Activated CD4-positive, alpha-beta T cell treated with anti-CD3 and anti-CD28 coated beads for 36 hours (primary cell): ENCODE data around the gene FHIT. TPM values are rescaled to one million over a fixed set of nuclear protein-coding genes. Genes with fewer than 3 reads are reported as not detected.

ENCODE experiments used
- ATAC-seq: fragments of 200-7000 bp; cut with Tn5 transposase; one replicate; pipeline ENCODE4 v1.10.0; 2021; ENCODE audit warnings: mild to moderate bottlenecking, moderate library complexity
- CTCF ChIA-PET: fragments of 350-600 bp; sonication (Branson Sonifier 250); formaldehyde crosslinking; loops from one replicate; lab custom pipeline; 2021; ENCODE audit warnings: antibody characterized with exemption; lab: Charles Lee
- POLR2A ChIA-PET: fragments of 350-600 bp; sonication (Branson Sonifier 250); formaldehyde crosslinking; loops from one replicate; lab custom pipeline; 2021; ENCODE audit warnings: antibody characterized with exemption, inconsistent platforms; lab: Charles Lee
- DNase-seq: peaks from one replicate; pipeline ENCODE4 v3.0.0-alpha.2; 2020
- H3K27ac Mint-ChIP-seq: one replicate; pipeline ENCODE4 v1.8.0; 2021; ENCODE audit warnings: mixed read lengths
- H3K27me3 Mint-ChIP-seq: one replicate; pipeline ENCODE4 v1.8.0; 2021; ENCODE audit warnings: mixed read lengths
- H3K36me3 Mint-ChIP-seq: one replicate; pipeline ENCODE4 v1.8.0; 2021; ENCODE audit warnings: low read depth, mixed read lengths
- H3K4me1 Mint-ChIP-seq: one replicate; pipeline ENCODE4 v1.8.0; 2021; ENCODE audit warnings: mixed read lengths
- H3K4me3 Mint-ChIP-seq: one replicate; pipeline ENCODE4 v1.8.0; 2021; ENCODE audit warnings: mild to moderate bottlenecking, moderate library complexity, mixed read lengths
- H3K9me3 Mint-ChIP-seq: one replicate; pipeline ENCODE4 v1.8.0; 2021; ENCODE audit warnings: low read depth, mixed read lengths
- intact Hi-C, 2 experiments: fragments of 100-400 bp; cut with DNase I in 1 of 2; cut with micrococcal nuclease in 1 of 2; formaldehyde crosslinking; loops; one replicate each; pipeline versions ENCODE4 v1.14.2 to v1.15.1; 2022 to 2024; cut with DNase I, micrococcal nuclease
- total RNA-seq, 2 experiments: library from RNA; stranded (reverse); gene quantifications; one replicate each; pipeline ENCODE4 v1.2.3, GENCODE V29; 2021

Gene FHIT
- total RNA-seq, 2 experiments from 2014 or later: 10.2 to 13.1 TPM

GRCh38 chr3:60095516-60095915 lies 1155.7 kb downstream of the FHIT start:
- intact Hi-C loops: no loop called here
- no peaks in the 10 kb centered on the region for H3K9me3 Mint-ChIP-seq

GRCh38 chr3:60094392-60094947 lies 1156.8 kb downstream of the FHIT start:
- ATAC-seq: no peak
- Mint-ChIP-seq H3K9me3 (no peaks in the 10 kb centered on the region), H3K4me1 (peaks cover 29% of the 10 kb centered on the region), H3K4me3 (no peak overlapping the region), H3K36me3 (no peaks in the 10 kb centered on the region), H3K27me3 (no peaks in the 10 kb centered on the region), H3K27ac (no peak overlapping the region)
- ChIA-PET POLR2A (interaction anchor here (0.7 kb wide), 1 partner anchor 19 kb away, joined by 4 read pairs; no protein-coding TSS in a partner anchor), CTCF (interaction anchor here (1.0 to 1.4 kb wide), 3 partner anchors 14 to 34 kb away, joined by 3 to 4 read pairs (median 4); no protein-coding TSS in a partner anchor)
- peak; percentile 23 for DNase-seq
- intact Hi-C loops: no loop called here

More at GRCh38 chr3:60095516-60095915, 1155.7 kb downstream of the FHIT start:
- CTCF ChIA-PET: interaction anchor here (1.4 kb wide), 2 partner anchors 15 to 19 kb away, joined by 3 to 4 read pairs; no protein-coding TSS in a partner anchor
- no peak for ATAC-seq
- Mint-ChIP-seq H3K4me3 (no peak overlapping the region), H3K4me1 (peaks cover 25% of the 10 kb centered on the region), H3K36me3 (no peaks in the 10 kb centered on the region), H3K27ac (no peak overlapping the region), H3K27me3 (no peaks in the 10 kb centered on the region)
- POLR2A ChIA-PET: interaction anchor here (0.6 kb wide), 1 partner anchor 48 kb away, joined by 4 read pairs; no protein-coding TSS in a partner anchor
- no peak for DNase-seq

GRCh38 chr3:60090548-60090947 lies 1160.7 kb downstream of the FHIT start:
- H3K4me1 Mint-ChIP-seq: peaks cover 51% of the 10 kb centered on the region

GRCh38 chr3:60086811-60087210 lies 1164.4 kb downstream of the FHIT start:
- peaks cover 36% of the 10 kb centered on the region for H3K36me3 Mint-ChIP-seq
- intact Hi-C loops: loop anchor here in 1 of 2 experiments (2.0 to 10.0 kb wide), 3 partner anchors 278 to 1168 kb away; partner anchors contain the start of gene FHIT
- H3K9me3 Mint-ChIP-seq: peaks cover 26% of the 10 kb centered on the region
- ChIA-PET CTCF (interaction anchor here (0.8 kb wide), 1 partner anchor 22 kb away, joined by 4 read pairs; no protein-coding TSS in a partner anchor), POLR2A (no interaction called here)
- DNase-seq: peak; percentile 74
- H3K4me1 Mint-ChIP-seq: peaks cover 55% of the 10 kb centered on the region
- no peak overlapping the region for H3K4me3 Mint-ChIP-seq
- H3K27ac Mint-ChIP-seq: peak overlapping the region; percentile 84
- no peaks in the 10 kb centered on the region for H3K27me3 Mint-ChIP-seq
- peak; percentile 96 for ATAC-seq

More at GRCh38 chr3:60090548-60090947, 1160.7 kb downstream of the FHIT start:
- ATAC-seq (no peak), DNase-seq (no peak)
- Mint-ChIP-seq H3K4me3 (no peak overlapping the region), H3K9me3 (peaks cover 16% of the 10 kb centered on the region), H3K36me3 (peaks cover 19% of the 10 kb centered on the region), H3K27ac (no peak overlapping the region), H3K27me3 (no peaks in the 10 kb centered on the region)
- POLR2A ChIA-PET: no interaction called here
- CTCF ChIA-PET: no interaction called here
- intact Hi-C loops: no loop called here

GRCh38 chr3:60085649-60086048 lies 1165.6 kb downstream of the FHIT start:
- peaks cover 36% of the 10 kb centered on the region for H3K36me3 Mint-ChIP-seq
- CTCF ChIA-PET: no interaction called here

GRCh38 chr3:60081381-60082095 lies 1169.7 kb downstream of the FHIT start:
- Mint-ChIP-seq H3K4me1 (peaks cover 67% of the 10 kb centered on the region), H3K9me3 (peaks cover 19% of the 10 kb centered on the region), H3K36me3 (peaks cover 29% of the 10 kb centered on the region), H3K27ac (peak overlapping the region; percentile 88), H3K4me3 (peak overlapping the region; percentile 40), H3K27me3 (no peaks in the 10 kb centered on the region)
- intact Hi-C loops: loop anchor here (2.0 to 10.0 kb wide), 5 partner anchors 111 to 1173 kb away; partner anchors contain the start of gene FHIT (in 1 of the 2)
- DNase-seq (no peak), ATAC-seq (no peak)
- ChIA-PET POLR2A (no interaction called here), CTCF (no interaction called here)

More at GRCh38 chr3:60085649-60086048, 1165.6 kb downstream of the FHIT start:
- Mint-ChIP-seq H3K9me3 (peaks cover 26% of the 10 kb centered on the region), H3K27ac (peak overlapping the region; percentile 84), H3K4me1 (peaks cover 60% of the 10 kb centered on the region), H3K4me3 (no peak overlapping the region), H3K27me3 (no peaks in the 10 kb centered on the region)
- intact Hi-C loops: loop anchor here in 1 of 2 experiments (2.0 to 10.0 kb wide), 3 partner anchors 279 to 1169 kb away; partner anchors contain the start of gene FHIT
- POLR2A ChIA-PET: no interaction called here
- DNase-seq: no peak
- ATAC-seq: no peak

- Mint-ChIP-seq H3K27me3 (no peaks in the 10 kb centered on the region), H3K36me3 (peaks cover 20% of the 10 kb centered on the region), H3K27ac (peak overlapping the region; percentile 88), H3K4me1 (peaks cover 64% of the 10 kb centered on the region), H3K9me3 (peaks cover 12% of the 10 kb centered on the region), H3K4me3 (peak overlapping the region; percentile 54)
- ChIA-PET CTCF (interaction anchor here (0.6 to 1.2 kb wide), 2 partner anchors 14 to 16 kb away, joined by 3 read pairs; no protein-coding TSS in a partner anchor), POLR2A (interaction anchor here (0.6 kb wide), 1 partner anchor 63 kb away, joined by 3 read pairs; no protein-coding TSS in a partner anchor)
- ATAC-seq (peak; percentile 84), DNase-seq (peak; percentile 29)
- intact Hi-C loops: loop anchor here (1.0 to 10.0 kb wide), 11 partner anchors 27 to 1174 kb away; partner anchors contain the start of gene FHIT (in 1 of the 2)
Observed at GRCh38 chr3:60080648-60081047, 1170.6 kb downstream of the FHIT start.

GRCh38 chr3:60079076-60079475 lies 1172.2 kb downstream of the FHIT start:
- H3K4me1 Mint-ChIP-seq: peaks cover 71% of the 10 kb centered on the region
- no peaks in the 10 kb centered on the region for H3K27me3 Mint-ChIP-seq
- intact Hi-C loops: loop anchor here (10.0 kb wide), 2 partner anchors 214 to 324 kb away; no protein-coding TSS in a partner anchor
- DNase-seq (peak; percentile 72), ATAC-seq (peak; percentile 52)
- peak overlapping the region; percentile 90 for H3K27ac Mint-ChIP-seq
- H3K4me3 Mint-ChIP-seq: peak overlapping the region; percentile 54
- POLR2A ChIA-PET: interaction anchor here (0.7 kb wide), 1 partner anchor 32 kb away, joined by 3 read pairs; no protein-coding TSS in a partner anchor
- H3K9me3 Mint-ChIP-seq: peaks cover 8% of the 10 kb centered on the region
- CTCF ChIA-PET: interaction anchor here (1.2 to 1.7 kb wide), 5 partner anchors 13 to 369 kb away, joined by 3 to 7 read pairs (median 4); no protein-coding TSS in a partner anchor
- H3K36me3 Mint-ChIP-seq: peaks cover 8% of the 10 kb centered on the region

GRCh38 chr3:60076331-60076730 lies 1174.9 kb downstream of the FHIT start:
- Mint-ChIP-seq H3K36me3 (peaks cover 14% of the 10 kb centered on the region), H3K9me3 (peaks cover 11% of the 10 kb centered on the region), H3K4me3 (peak overlapping the region; percentile 66), H3K27ac (peak overlapping the region; percentile 94), H3K4me1 (peaks cover 84% of the 10 kb centered on the region), H3K27me3 (no peaks in the 10 kb centered on the region)
- DNase-seq (no peak), ATAC-seq (no peak)
- POLR2A ChIA-PET: no interaction called here
- CTCF ChIA-PET: interaction anchor here (0.8 to 1.7 kb wide), 6 partner anchors 15 to 219 kb away, joined by 3 to 4 read pairs (median 4); no protein-coding TSS in a partner anchor
- intact Hi-C loops: loop anchor here (10.0 kb wide), 2 partner anchors 212 to 322 kb away; no protein-coding TSS in a partner anchor

GRCh38 chr3:60073942-60074341 lies 1177.3 kb downstream of the FHIT start:
- Mint-ChIP-seq H3K4me1 (peaks cover 77% of the 10 kb centered on the region), H3K9me3 (peaks cover 12% of the 10 kb centered on the region), H3K27ac (peak overlapping the region; percentile 94), H3K4me3 (peak overlapping the region; percentile 66), H3K27me3 (no peaks in the 10 kb centered on the region), H3K36me3 (peaks cover 18% of the 10 kb centered on the region)
- POLR2A ChIA-PET: no interaction called here
- DNase-seq: no peak
- intact Hi-C loops: loop anchor here (10.0 kb wide), 2 partner anchors 209 to 319 kb away; no protein-coding TSS in a partner anchor
- peak; percentile 63 for ATAC-seq
- CTCF ChIA-PET: no interaction called here
